Endothelial cell of umbilical vein (primary cell): ENCODE data around the gene RUBCN. TPM values are rescaled to one million over a fixed set of nuclear protein-coding genes. Genes with fewer than 3 reads are reported as not detected.

ENCODE experiments used
- BruUV-seq: library from RNA; stranded (reverse); fragments of 400-500 nt; replicated peaks from 2 replicates; lab custom pipeline; 2021; lab: Mats Ljungman, UMichigan
- CTCF ChIA-PET: fragments of 300-600, 350-600 bp; sonication (Branson Sonifier 250); formaldehyde crosslinking; loops from one replicate; lab custom pipeline; 2021; ENCODE audit warnings: antibody characterized with exemption, inconsistent platforms; lab: Charles Lee
- POLR2A ChIA-PET: fragments of 300-600, 350-600 bp; sonication (Branson Sonifier 250); formaldehyde crosslinking; loops from one replicate; lab custom pipeline; 2021; ENCODE audit warnings: antibody characterized with exemption, inconsistent platforms; lab: Charles Lee
- DNase-seq: peaks from one replicate; pipeline ENCODE4 v3.0.0-alpha.2; 2011; ENCODE audit warnings: low read depth, low spot score
- FAIRE-seq: peaks from 2 replicates; lab custom pipeline; 2011; peaks lifted over from hg19 to GRCh38; lab: Jason Lieb, UNC
- H2AFZ ChIP-seq: 2 replicates; pipeline ENCODE4 v1.6.0; 2012; ENCODE audit warnings: low read depth, low read length, control low read depth, inconsistent platforms
- H3K27ac ChIP-seq: 2 replicates; pipeline ENCODE4 v1.5.1; 2011; ENCODE audit warnings: low read depth, mild to moderate bottlenecking, control low read depth, low read length, moderate library complexity; ENCODE audit not compliant: insufficient read depth
- H3K27me3 ChIP-seq, 2 experiments: 2 replicates each; pipeline versions ENCODE4 v1.6.0 to v1.6.1; 2011; ENCODE audit warnings: low read length in 2 of 2, mixed read lengths in 1 of 2; ENCODE audit not compliant: control insufficient read depth in 2 of 2, insufficient read depth in 2 of 2
- H3K36me3 ChIP-seq, 2 experiments: 2 replicates in 1 of 2; 3 replicates in 1 of 2; pipeline ENCODE4 v1.5.1; 2011; ENCODE audit warnings: low read length in 2 of 2, mild to moderate bottlenecking in 1 of 2, moderate library complexity in 1 of 2; ENCODE audit not compliant: control insufficient read depth in 2 of 2, insufficient read depth in 2 of 2; ENCODE audit errors: extremely low read depth in 1 of 2
- H3K4me1 ChIP-seq: 3 replicates; pipeline ENCODE4 v1.5.1; 2011; ENCODE audit warnings: mild to moderate bottlenecking, low read length; ENCODE audit not compliant: control insufficient read depth, insufficient read depth; ENCODE audit errors: extremely low read depth
- H3K4me2 ChIP-seq: 2 replicates; pipeline ENCODE4 v1.6.1; 2011; ENCODE audit warnings: low read length, control low read depth, mixed read lengths; ENCODE audit not compliant: insufficient read depth
- H3K4me3 ChIP-seq, 3 experiments: fragments of 200-600 bp in 1 of 3; sonication (generic), shearing (Covaris generic) in 1 of 3; replicated peaks in 1 of 3; 2 replicates each; pipeline ENCODE4 v1.5.1; 2011 to 2016; ENCODE audit warnings: control low read depth in 3 of 3, low read length in 3 of 3, mild to moderate bottlenecking in 2 of 3, inconsistent platforms in 1 of 3, low read depth in 1 of 3, moderate library complexity in 1 of 3; ENCODE audit not compliant: insufficient read depth in 1 of 3
- H3K79me2 ChIP-seq: 2 replicates; pipeline ENCODE4 v1.6.0; 2012; ENCODE audit warnings: low read length, inconsistent platforms; ENCODE audit not compliant: control insufficient read depth, insufficient read depth
- H3K9ac ChIP-seq: replicated peaks from 2 replicates; pipeline ENCODE3; 2011; ENCODE audit warnings: low read length, control low read depth; ENCODE audit not compliant: insufficient read depth; ENCODE audit errors: extremely low read depth
- H3K9me1 ChIP-seq: replicated peaks from 3 replicates; pipeline ENCODE4 v1.6.0; 2011; ENCODE audit warnings: mild to moderate bottlenecking, low read length; ENCODE audit not compliant: control insufficient read depth, insufficient read depth; ENCODE audit errors: extremely low read depth
- H3K9me3 ChIP-seq: replicated peaks from 2 replicates; pipeline ENCODE4 v1.5.1; 2012; ENCODE audit warnings: low read length, inconsistent platforms; ENCODE audit not compliant: control insufficient read depth, insufficient read depth
- H4K20me1 ChIP-seq: replicated peaks from 2 replicates; pipeline ENCODE3; 2011; ENCODE audit warnings: mild to moderate bottlenecking, low read length; ENCODE audit not compliant: control insufficient read depth, insufficient read depth; ENCODE audit errors: extremely low read depth
- CTCF ChIP-seq, 2 donors: IDR thresholded peaks; 1 replicate in 1 of 2; 2 replicates in 1 of 2; pipeline ENCODE4 v1.5.1; 2011; ENCODE audit warnings: low read length in 2 of 2, mild to moderate bottlenecking in 2 of 2, moderate library complexity in 2 of 2, control low read depth in 1 of 2, inconsistent platforms in 1 of 2, low read depth in 1 of 2; ENCODE audit not compliant: insufficient read depth in 1 of 2; ENCODE audit errors: extremely low read depth in 1 of 2
- EZH2 ChIP-seq: IDR thresholded peaks from 2 replicates; pipeline ENCODE4 v1.6.1; 2012; ENCODE audit warnings: borderline replicate concordance, low read depth, mild to moderate bottlenecking, moderate library complexity, low read length, inconsistent platforms; ENCODE audit not compliant: severe bottlenecking
- FOS ChIP-seq: IDR thresholded peaks from 2 replicates; pipeline ENCODE4 v1.6.1; 2011; ENCODE audit warnings: mild to moderate bottlenecking, low read length, moderate library complexity, borderline replicate concordance; ENCODE audit not compliant: insufficient read depth
- JUN ChIP-seq: IDR thresholded peaks from 2 replicates; pipeline ENCODE4 v1.6.1; 2011; ENCODE audit warnings: borderline replicate concordance, low read depth; ENCODE audit not compliant: insufficient read length, insufficient read depth
- MAX ChIP-seq: IDR thresholded peaks from 2 replicates; pipeline ENCODE4 v1.6.1; 2011; ENCODE audit not compliant: insufficient read depth, insufficient read length
- MYC ChIP-seq: IDR thresholded peaks from one replicate; pipeline ENCODE4 v1.6.1; 2011; ENCODE audit warnings: mild to moderate bottlenecking, low read depth, low read length
- POLR2AphosphoS5 ChIP-seq: IDR thresholded peaks from 2 replicates; pipeline ENCODE4 v1.6.1; 2012; ENCODE audit warnings: low read depth, mild to moderate bottlenecking, control low read depth, low read length, moderate library complexity; ENCODE audit not compliant: insufficient read depth
- dilution Hi-C: fragments of 300-500 bp; cut with MboI; formaldehyde crosslinking; loops from one replicate; pipeline ENCODE4 v1.15.0; 2019; ENCODE audit warnings: low sequenced_read_pairs; ENCODE audit not compliant: extremely low pct_ligation_motif_present
- intact Hi-C: fragments of 100-400 bp; cut with micrococcal nuclease; formaldehyde crosslinking; loops from one replicate; pipeline ENCODE4 v1.10.0; 2022
- polyA plus RNA-seq, 4 experiments: library from polyadenylated mRNA; depleted of rRNA in 3 of 4; stranded (reverse) in 3 of 4; unstranded in 1 of 4; fragments of >200 nt; gene quantifications; 2 replicates each; pipeline versions ENCODE4 v1.2.1 to v1.2.3, GENCODE V29; 2011 to 2012; ENCODE audit warnings: missing spikeins in 1 of 4
- total RNA-seq: library from RNA; stranded (reverse); gene quantifications from 2 replicates; pipeline ENCODE4 v1.2.3, GENCODE V29; 2021

RUBCN gene
- total and polyA plus RNA-seq, 2 donors (not counting 3 experiments of a cell fraction or from before 2014, with no cell fraction given), result 15.0 to 25.8 TPM

GRCh38 chr3:197737319-197737649 is 580 bp upstream of the RUBCN start:
- H3K27me3 ChIP-seq, result no peaks in the 10 kb centered on the region
- POLR2A ChIA-PET, result no interaction called here
- DNase-seq, result no peak
- H2AFZ ChIP-seq, result peak overlapping the region; percentile 93
- H3K4me1 ChIP-seq, result peaks cover 7% of the 10 kb centered on the region
- H3K4me2 ChIP-seq, result peak overlapping the region; percentile 91
- no peaks in the 10 kb centered on the region for H3K9me1 ChIP-seq
- no peaks in the 10 kb centered on the region for H4K20me1 ChIP-seq
- no peaks in the 10 kb centered on the region for H3K36me3 ChIP-seq
- H3K4me3 ChIP-seq, result peak overlapping the region; percentile 32 to 75 (median 53)
- intact Hi-C loops (loop anchor here (1.0 kb wide), 1 partner anchor 12 kb away; the partner anchor contains the start of gene FYTTD1), dilution Hi-C loops (no loop called here)
- no peak overlapping the region for H3K27ac ChIP-seq
- peaks cover 15% of the 10 kb centered on the region for H3K79me2 ChIP-seq
- H3K9ac ChIP-seq, result peak overlapping the region; percentile 61
- TF ChIP-seq EZH2 (no peak), CTCF (IDR thresholded peaks at IDR 0.05; ENCODE audit: extremely low read depth in 1 of 2, insufficient read depth in 1 of 2, low read depth in 1 of 2, low read length in 2 of 2) (no peak), MYC (no peak), FOS (no peak), POLR2AphosphoS5 (no peak), MAX (no peak), JUN (no peak)
- no peak for FAIRE-seq
- CTCF ChIA-PET, result interaction anchor here (1.0 to 2.4 kb wide), 2 partner anchors 12 to 14 kb away, joined by 4 to 7 read pairs; partner anchors contain the start of gene FYTTD1
- H3K9me3 ChIP-seq, result no peaks in the 10 kb centered on the region
- BruUV-seq, result TSS peak; percentile 49
